ENCODE results near the gene MAML1.

Gene MAML1

GRCh38 chr5:179727106-179727505, 5.5 kb upstream of the MAML1 start:
- ChIA-PET CTCF (interaction anchor here (1.3 kb wide), 1 partner anchor 11 kb away, joined by 3 read pairs; no protein-coding TSS in a partner anchor), POLR2A (no interaction called here)
- no peak for DNase-seq (ENCODE audit: extremely low spot score)
- no peak for TF ChIP-seq CTCF (IDR thresholded peaks at IDR 0.05; ENCODE audit: control extremely low read depth, extremely low read depth, low read depth, missing control alignments)

GRCh38 chr5:179729303-179729702, 3.3 kb upstream of the MAML1 start:
- ChIA-PET POLR2A (no interaction called here), CTCF (interaction anchor here (1.7 kb wide), 1 partner anchor 12 kb away, joined by 4 read pairs; no protein-coding TSS in a partner anchor)
- DNase-seq (ENCODE audit: extremely low spot score), result no peak
- no peak for TF ChIP-seq CTCF (IDR thresholded peaks at IDR 0.05; ENCODE audit: control extremely low read depth, extremely low read depth, low read depth, missing control alignments)

GRCh38 chr5:179729727-179730126, 2.9 kb upstream of the MAML1 start:
- POLR2A ChIA-PET, result no interaction called here
- CTCF ChIA-PET, result interaction anchor here (0.7 to 1.7 kb wide), 2 partner anchors 11 to 27 kb away, joined by 3 to 4 read pairs; no protein-coding TSS in a partner anchor
- TF ChIP-seq CTCF (IDR thresholded peaks at IDR 0.05; ENCODE audit: control extremely low read depth, extremely low read depth, low read depth, missing control alignments), result no peak
- no peak for DNase-seq (ENCODE audit: extremely low spot score)

GRCh38 chr5:179730356-179730755, 2.3 kb upstream of the MAML1 start:
- CTCF ChIA-PET, result interaction anchor here (0.7 kb wide), 1 partner anchor 28 kb away, joined by 3 read pairs; no protein-coding TSS in a partner anchor
- no peak for TF ChIP-seq CTCF (IDR thresholded peaks at IDR 0.05; ENCODE audit: control extremely low read depth, extremely low read depth, low read depth, missing control alignments)
- DNase-seq (ENCODE audit: extremely low spot score), result no peak
- POLR2A ChIA-PET, result no interaction called here

- no peak for DNase-seq (ENCODE audit: extremely low spot score)
- no peak for TF ChIP-seq CTCF (IDR thresholded peaks at IDR 0.05; ENCODE audit: control extremely low read depth, extremely low read depth, low read depth, missing control alignments)
- POLR2A ChIA-PET, result no interaction called here
- CTCF ChIA-PET, result no interaction called here
These were observed 1.8 kb upstream of the MAML1 start for GRCh38 chr5:179730852-179731251.

GRCh38 chr5:179731791-179732411, 721 bp upstream of the MAML1 start:
- DNase-seq (ENCODE audit: extremely low spot score), result peak; percentile 49
- ChIA-PET CTCF (interaction anchor here (1.5 kb wide), 1 partner anchor 31 kb away, joined by 11 read pairs; no protein-coding TSS in a partner anchor), POLR2A (interaction anchor here (0.8 to 1.7 kb wide), 3 partner anchors 88 to 163 kb away, joined by 3 to 10 read pairs (median 5); partner anchors contain the start of genes HNRNPH1 and SQSTM1)
- TF ChIP-seq CTCF (IDR thresholded peaks at IDR 0.05; ENCODE audit: control extremely low read depth, extremely low read depth, low read depth, missing control alignments), result no peak
